Subcutaneous abdominal adipose tissue (tissue), 5 donors: ENCODE results near the gene WDPCP.
"Not testable (repeated sequence)": the region's sequence is repeated elsewhere in the genome, so short reads cannot be mapped to it uniquely, and the experiment has no call there.

Experiments
- H3K27ac ChIP-seq: one replicate; pipeline ENCODE4 v1.7.0; 2013; ENCODE audit warnings: low read depth, mild to moderate bottlenecking, inconsistent platforms, low read length, moderate library complexity
- H3K27me3 ChIP-seq, 5 donors: one replicate each; pipeline ENCODE4 v1.7.0; 2013; ENCODE audit warnings: low read length in 5 of 5, inconsistent platforms in 1 of 5; ENCODE audit not compliant: control insufficient read depth in 5 of 5, insufficient read depth in 4 of 5
- H3K36me3 ChIP-seq, 5 donors: one replicate each; pipeline ENCODE4 v1.7.0; 2013; ENCODE audit warnings: low read length in 5 of 5; ENCODE audit not compliant: control insufficient read depth in 5 of 5, insufficient read depth in 5 of 5
- H3K4me1 ChIP-seq, 5 donors: one replicate each; pipeline ENCODE4 v1.7.0; 2013; ENCODE audit warnings: low read length in 5 of 5, mild to moderate bottlenecking in 3 of 5, moderate library complexity in 1 of 5; ENCODE audit not compliant: control insufficient read depth in 5 of 5, insufficient read depth in 5 of 5
- H3K4me3 ChIP-seq, 5 donors: one replicate each; pipeline ENCODE4 v1.7.0; 2013; ENCODE audit warnings: low read length in 5 of 5, low read depth in 1 of 5
- H3K9ac ChIP-seq, 5 donors: one replicate each; pipeline ENCODE4 v1.7.0; 2013; ENCODE audit warnings: low read length in 5 of 5, mild to moderate bottlenecking in 4 of 5, moderate library complexity in 3 of 5
- H3K9me3 ChIP-seq, 5 donors: one replicate each; pipeline ENCODE4 v1.7.0; 2013; ENCODE audit warnings: low read length in 5 of 5; ENCODE audit not compliant: control insufficient read depth in 5 of 5
- donor health status: healthy.
- donor health status: healthy.
- donor health status: healthy.
- donor health status: healthy.
- donor health status: healthy.

WDPCP gene

GRCh38 chr2:63488118-63488713, 100.1 kb downstream of the WDPCP start:
- Histone ChIP-seq H3K4me1 (no peaks in the 10 kb centered on the region), H3K27ac (no peak overlapping the region), H3K36me3 (peaks cover 0 to 28% (median 8%) of the 10 kb centered on the region in 5 donors), H3K27me3 (no peaks in the 10 kb centered on the region), H3K9me3 (no peaks in the 10 kb centered on the region), H3K4me3 (no peak overlapping the region), H3K9ac (no peak overlapping the region)

- no peak overlapping the region for H3K4me3 ChIP-seq
- peaks cover 0 to 28% (median 8%) of the 10 kb centered on the region in 5 donors for H3K36me3 ChIP-seq
- H3K9me3 ChIP-seq: no peaks in the 10 kb centered on the region
- no peaks in the 10 kb centered on the region for H3K27me3 ChIP-seq
- no peak overlapping the region for H3K9ac ChIP-seq
- H3K27ac ChIP-seq: no peak overlapping the region
- no peaks in the 10 kb centered on the region for H3K4me1 ChIP-seq
Measured at GRCh38 chr2:63486861-63487290, 101.4 kb downstream of the WDPCP start.

DNA sequence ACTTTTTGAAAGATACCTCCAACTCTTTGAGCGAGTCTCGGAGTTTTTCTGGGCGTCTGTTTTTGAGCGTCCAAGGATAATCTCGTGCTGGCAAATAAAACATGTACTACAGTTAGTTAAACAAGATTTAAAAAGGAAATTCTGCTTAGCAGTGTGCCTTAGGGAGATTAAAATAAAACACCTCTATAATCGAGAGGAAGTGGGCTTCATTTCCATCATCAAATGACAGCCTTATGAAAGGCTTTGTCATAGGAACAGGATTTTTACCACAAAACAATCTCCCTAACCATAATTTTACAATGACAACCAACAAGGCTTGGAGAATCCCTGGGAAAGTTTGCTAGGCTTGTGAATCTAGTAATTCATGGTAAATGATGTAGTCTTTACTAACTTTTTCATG, 103.4 kb downstream of the WDPCP start:
- Histone ChIP-seq H3K4me1 (no peaks in the 10 kb centered on the region), H3K27me3 (no peaks in the 10 kb centered on the region), H3K9ac (no peak overlapping the region), H3K27ac (no peak overlapping the region), H3K36me3 (peaks cover 0 to 25% (median 5%) of the 10 kb centered on the region in 5 donors), H3K4me3 (no peak overlapping the region), H3K9me3 (no peaks in the 10 kb centered on the region)

DNA sequence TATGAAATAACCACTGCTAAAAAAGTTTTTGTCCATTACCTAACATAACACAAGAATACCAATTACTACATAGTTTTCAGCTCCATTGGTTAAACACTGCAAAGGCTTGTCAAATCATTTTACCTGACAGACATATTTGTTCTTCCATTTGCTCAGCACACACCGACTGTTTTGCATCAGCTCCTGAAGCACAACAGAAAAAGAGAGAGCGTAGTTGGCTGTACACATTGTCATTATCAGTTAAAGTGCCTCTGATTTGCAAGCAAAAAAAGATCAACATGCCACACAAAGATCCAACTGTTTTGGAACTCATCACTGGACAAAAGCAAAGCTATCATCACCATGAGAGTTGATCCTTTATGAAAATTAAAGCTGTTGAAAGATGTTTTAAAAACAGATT, 103.8 kb downstream of the WDPCP start:
- H3K9ac ChIP-seq: no peak overlapping the region

GRCh38 chr2:63477686-63478085, 110.6 kb downstream of the WDPCP start:
- no peak overlapping the region for H3K9ac ChIP-seq
- H3K27me3 ChIP-seq: no peaks in the 10 kb centered on the region
- H3K9me3 ChIP-seq: no peaks in the 10 kb centered on the region
- H3K27ac ChIP-seq: no peak overlapping the region
- H3K4me3 ChIP-seq: no peak overlapping the region
- H3K36me3 ChIP-seq: peaks cover 0 to 14% (median 3%) of the 10 kb centered on the region in 5 donors
- H3K4me1 ChIP-seq: no peaks in the 10 kb centered on the region

More for the DNA sequence above, 103.8 kb downstream of the WDPCP start:
- Histone ChIP-seq H3K4me1 (no peaks in the 10 kb centered on the region), H3K9me3 (no peaks in the 10 kb centered on the region), H3K27ac (no peak overlapping the region), H3K36me3 (peaks cover 0 to 25% (median 5%) of the 10 kb centered on the region in 5 donors), H3K4me3 (no peak overlapping the region), H3K27me3 (no peaks in the 10 kb centered on the region)

DNA sequence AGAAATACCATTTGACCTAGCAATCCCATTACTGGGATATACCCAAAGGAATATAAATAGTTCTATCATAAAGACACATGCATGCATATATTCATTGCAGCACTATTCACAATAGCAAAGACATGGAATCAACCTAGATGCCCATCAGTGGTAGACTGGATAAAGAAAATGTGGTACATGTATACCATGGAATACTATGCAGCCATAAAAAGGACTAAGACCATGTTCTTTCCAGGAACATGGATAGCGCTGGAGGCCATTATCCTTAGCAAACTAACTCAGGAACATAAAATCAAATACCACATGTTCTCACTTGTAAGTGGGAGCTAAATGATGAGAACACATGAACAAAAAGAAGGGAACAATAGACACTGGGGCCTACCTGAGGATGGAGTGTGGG, 119.0 kb downstream of the WDPCP start:
- H3K4me1 ChIP-seq, H3K4me3 ChIP-seq, H3K9ac ChIP-seq, H3K9me3 ChIP-seq, H3K27ac ChIP-seq, H3K27me3 ChIP-seq: not testable (repeated sequence)
- peaks cover 2 to 25% (median 10%) of the 10 kb centered on the region in 5 donors for H3K36me3 ChIP-seq

DNA sequence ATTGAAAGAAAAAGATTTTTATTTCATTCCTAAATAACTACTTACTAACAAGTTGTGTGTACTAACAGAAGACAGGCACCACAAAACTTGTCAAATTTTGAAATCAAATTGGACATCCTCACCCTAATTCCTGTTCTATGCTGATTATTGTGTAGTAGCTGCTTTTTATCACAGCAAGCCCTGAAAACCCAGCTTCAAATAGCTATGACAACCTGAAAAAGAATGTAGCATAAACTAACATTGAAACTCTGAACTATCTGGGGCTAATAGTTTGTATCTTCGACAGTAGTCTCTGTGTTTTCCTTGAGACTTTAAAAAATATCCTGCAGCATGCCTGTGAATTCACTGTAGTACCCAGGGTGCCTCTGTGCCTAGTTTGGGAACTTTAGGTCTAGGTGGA, 122.6 kb downstream of the WDPCP start:
- Histone ChIP-seq H3K27me3 (no peaks in the 10 kb centered on the region), H3K27ac (no peak overlapping the region), H3K9me3 (peaks cover 0 to 4% (median 4%) of the 10 kb centered on the region in 5 donors), H3K4me3 (no peak overlapping the region), H3K36me3 (peaks cover 8 to 34% (median 20%) of the 10 kb centered on the region in 5 donors), H3K4me1 (no peaks in the 10 kb centered on the region), H3K9ac (no peak overlapping the region)

GRCh38 chr2:63463142-63463541, 125.1 kb downstream of the WDPCP start:
- peaks cover 0 to 9% (median 0%) of the 10 kb centered on the region in 5 donors for H3K9me3 ChIP-seq
- H3K36me3 ChIP-seq: peaks cover 8 to 38% (median 24%) of the 10 kb centered on the region in 5 donors
- no peak overlapping the region for H3K27ac ChIP-seq
- no peaks in the 10 kb centered on the region for H3K4me1 ChIP-seq
- no peak overlapping the region for H3K9ac ChIP-seq
- H3K27me3 ChIP-seq: no peaks in the 10 kb centered on the region
- H3K4me3 ChIP-seq: no peak overlapping the region

DNA sequence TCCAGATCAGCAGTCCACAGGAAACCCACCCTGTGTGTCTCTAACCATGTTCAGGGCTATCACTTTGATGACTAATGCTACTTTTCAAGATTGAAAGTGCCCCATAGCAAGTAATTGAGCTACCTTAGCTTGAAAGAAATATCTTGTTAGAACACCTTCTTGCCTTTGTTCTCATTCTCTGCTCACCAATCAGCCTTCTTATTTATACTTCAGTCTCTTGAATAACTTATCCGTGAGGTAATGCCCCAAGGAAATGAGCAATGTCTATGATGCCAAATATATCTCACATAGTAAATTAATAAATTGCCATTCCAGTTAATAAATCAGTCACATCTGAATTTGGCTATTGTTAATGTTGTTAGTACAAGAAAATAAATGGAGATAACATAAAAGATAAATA, 141.6 kb downstream of the WDPCP start:
- H3K9ac ChIP-seq: no peak overlapping the region
- no peaks in the 10 kb centered on the region for H3K27me3 ChIP-seq
- H3K36me3 ChIP-seq: peaks cover 0 to 14% (median 5%) of the 10 kb centered on the region in 5 donors
- H3K4me3 ChIP-seq: no peak overlapping the region
- H3K27ac ChIP-seq: no peak overlapping the region
- H3K4me1 ChIP-seq: no peaks in the 10 kb centered on the region
- H3K9me3 ChIP-seq: no peaks in the 10 kb centered on the region

- Histone ChIP-seq H3K9me3 (no peaks in the 10 kb centered on the region), H3K4me3 (no peak overlapping the region), H3K36me3 (peaks cover 0 to 20% (median 6%) of the 10 kb centered on the region in 5 donors), H3K27me3 (no peaks in the 10 kb centered on the region), H3K9ac (no peak overlapping the region), H3K27ac (no peak overlapping the region), H3K4me1 (no peaks in the 10 kb centered on the region)
Measured at GRCh38 chr2:63444565-63445288, 143.6 kb downstream of the WDPCP start.
